Hematopoietic multipotent progenitor cell (in vitro differentiated cells): ENCODE data around the gene ABHD14A. TPM values are rescaled to one million over a fixed set of nuclear protein-coding genes. Genes with fewer than 3 reads are reported as not detected.

ENCODE experiments used
- DNase-seq, 3 donors: peaks; one replicate each; pipeline ENCODE4 v3.0.0-alpha.2; 2011 to 2015; ENCODE audit warnings: low read depth in 2 of 3, low spot score in 2 of 3
- total RNA-seq: library from RNA; depleted of rRNA; stranded (reverse); fragments of >200 nt; gene quantifications from one replicate; pipeline ENCODE4 v1.2.3, GENCODE V29; 2012

ABHD14A gene
- total RNA-seq, 1 donor, result 28.5 TPM

DNA sequence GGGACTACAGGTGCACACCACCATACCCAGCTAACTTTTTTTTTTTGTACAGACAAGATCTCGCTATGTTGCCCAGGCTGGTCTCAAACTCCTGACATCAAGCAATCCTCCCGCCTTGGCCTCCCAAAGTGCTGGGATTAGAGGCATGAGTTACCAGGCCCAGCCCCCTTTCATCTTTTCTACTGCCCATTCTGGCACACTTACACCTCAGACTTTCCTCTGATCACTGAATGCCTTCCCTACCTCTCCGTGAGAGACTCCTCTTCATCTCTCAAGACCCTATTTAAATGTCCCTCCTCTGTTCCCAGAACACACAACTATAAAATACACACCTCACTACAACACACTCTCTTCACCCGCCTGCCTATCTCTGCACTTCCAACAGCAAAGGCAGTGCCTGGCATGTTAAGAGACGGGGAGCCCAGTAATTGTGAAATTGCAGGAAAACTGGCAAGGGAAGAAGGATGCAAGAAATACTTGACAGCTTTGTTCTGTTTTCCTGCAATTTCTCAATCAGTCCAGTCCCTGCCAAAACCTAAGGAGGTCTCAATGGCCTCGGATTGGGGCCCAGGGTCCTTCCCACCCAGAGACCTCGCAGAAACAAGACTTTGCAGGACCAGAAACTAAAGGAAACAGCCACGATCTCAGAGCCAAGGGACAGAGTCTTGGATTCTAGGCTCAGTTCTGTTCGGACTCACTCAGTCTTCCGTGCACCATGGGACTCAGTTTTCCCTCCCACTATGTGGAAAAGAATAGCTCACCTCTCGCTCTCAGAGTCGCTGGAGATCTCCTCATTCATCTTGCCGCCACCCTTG, 34.0 kb upstream of the ABHD14A start:
- DNase-seq, result no peak

DNA sequence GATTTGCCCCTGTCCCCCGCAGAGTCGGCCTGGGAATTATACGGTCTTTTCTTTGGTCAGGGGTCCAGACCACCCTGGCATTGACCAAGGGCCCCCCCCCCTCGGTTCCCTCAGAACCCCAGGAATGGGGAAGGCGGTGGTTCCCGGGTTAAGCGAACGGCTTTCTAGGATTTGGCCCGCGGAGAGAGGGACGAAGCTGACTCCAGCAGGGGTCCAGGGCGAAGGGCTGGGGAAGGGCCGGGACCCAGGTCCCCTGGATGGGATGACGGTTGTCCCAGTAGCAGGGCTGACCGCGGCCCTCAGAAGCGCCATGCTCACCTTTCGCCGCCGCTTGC, 33.4 kb upstream of the ABHD14A start:
- DNase-seq, result no peak

DNA sequence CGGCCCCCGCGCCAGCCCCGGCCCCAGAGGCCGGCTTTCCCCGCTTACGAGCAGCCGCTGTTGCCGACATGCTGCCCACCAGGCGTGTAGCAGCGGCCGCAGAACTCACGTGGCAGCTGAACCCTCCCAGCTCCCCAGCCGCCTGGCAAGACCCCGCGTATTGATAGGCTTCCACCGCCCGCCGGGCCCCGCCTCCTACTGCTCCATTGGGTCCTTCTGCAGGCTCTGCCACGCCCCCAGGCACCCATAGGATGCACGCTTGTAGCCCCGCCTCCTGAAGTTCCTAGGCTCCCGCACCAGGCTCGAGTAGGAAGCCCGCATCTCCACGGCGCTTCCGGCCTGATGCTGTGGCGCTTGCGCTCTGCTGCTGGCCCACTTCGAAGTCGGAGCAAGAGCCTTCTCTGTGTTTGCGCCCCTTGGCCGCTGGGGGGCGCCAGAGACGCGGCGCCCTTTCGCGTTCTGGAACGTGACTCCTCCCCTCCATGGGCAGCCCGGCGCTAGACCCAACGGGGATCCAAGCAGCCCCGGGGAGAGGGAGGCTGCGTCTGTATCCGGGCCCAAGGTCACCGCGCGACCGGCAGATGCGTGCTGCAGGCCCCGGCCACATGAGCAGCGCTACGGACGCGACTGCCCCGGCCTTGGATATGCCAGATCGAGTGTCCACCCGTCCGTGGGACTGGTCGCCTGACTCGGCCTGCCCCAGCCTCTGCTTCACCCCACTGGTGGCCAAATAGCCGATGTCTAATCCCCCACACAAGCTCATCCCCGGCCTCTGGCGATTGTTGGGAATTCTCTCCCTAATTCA, 32.9 kb upstream of the ABHD14A start, which contains the start of the genes PARP3 and RRP9:
TSS of gene PARP3 (plus strand) at position 566 of the 805 bp plus-strand sequence. CDS start 993 bp downstream, outside the sequence.
TSS of gene RRP9 (minus strand) at position 107 of the 805 bp plus-strand sequence. CDS start at position 70, 37 bp downstream.
- DNase-seq, result peak; percentile 99 to 100 (median 100)

DNA sequence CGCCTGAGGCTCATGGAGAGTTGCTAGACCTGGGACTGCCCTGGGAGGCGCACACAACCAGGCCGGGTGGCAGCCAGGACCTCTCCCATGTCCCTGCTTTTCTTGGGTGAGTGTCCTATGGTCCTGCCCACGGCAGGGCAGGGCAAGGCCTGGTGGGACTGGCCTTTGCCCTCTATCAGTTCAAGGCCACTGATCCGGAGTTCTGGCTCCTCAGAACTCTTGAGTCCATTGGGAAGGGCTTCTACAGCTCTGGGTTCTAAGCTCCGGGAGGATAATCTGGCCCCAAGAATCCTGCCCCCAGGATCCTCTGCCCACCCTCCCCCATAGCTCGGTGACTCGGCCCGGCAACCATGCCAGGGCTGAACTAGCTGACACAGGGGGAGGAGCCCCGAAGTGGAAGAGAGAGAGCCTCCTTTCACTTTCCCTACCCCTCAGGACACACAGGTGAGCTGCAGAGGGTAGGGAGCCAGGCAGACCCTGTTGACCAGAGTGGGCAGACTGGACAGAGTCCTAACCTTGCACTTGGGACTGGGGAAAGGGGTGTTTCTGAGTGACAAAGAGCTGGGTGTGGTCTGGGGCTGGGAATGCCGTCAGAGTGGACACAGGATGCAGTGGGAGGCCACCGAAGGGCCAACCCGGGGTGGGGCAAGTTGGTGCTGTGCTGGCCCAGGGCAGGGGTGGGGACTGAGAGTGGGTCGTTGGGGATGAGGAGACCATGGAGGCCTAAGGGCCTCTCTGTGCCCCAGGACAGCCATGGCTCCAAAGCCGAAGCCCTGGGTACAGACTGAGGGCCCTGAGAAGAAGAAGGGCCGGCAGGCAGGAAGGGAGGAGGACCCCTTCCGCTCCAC, 32.0 kb upstream of the ABHD14A start:
- DNase-seq, result peak in 2 of 3 donors; percentile 42 to 65

DNA sequence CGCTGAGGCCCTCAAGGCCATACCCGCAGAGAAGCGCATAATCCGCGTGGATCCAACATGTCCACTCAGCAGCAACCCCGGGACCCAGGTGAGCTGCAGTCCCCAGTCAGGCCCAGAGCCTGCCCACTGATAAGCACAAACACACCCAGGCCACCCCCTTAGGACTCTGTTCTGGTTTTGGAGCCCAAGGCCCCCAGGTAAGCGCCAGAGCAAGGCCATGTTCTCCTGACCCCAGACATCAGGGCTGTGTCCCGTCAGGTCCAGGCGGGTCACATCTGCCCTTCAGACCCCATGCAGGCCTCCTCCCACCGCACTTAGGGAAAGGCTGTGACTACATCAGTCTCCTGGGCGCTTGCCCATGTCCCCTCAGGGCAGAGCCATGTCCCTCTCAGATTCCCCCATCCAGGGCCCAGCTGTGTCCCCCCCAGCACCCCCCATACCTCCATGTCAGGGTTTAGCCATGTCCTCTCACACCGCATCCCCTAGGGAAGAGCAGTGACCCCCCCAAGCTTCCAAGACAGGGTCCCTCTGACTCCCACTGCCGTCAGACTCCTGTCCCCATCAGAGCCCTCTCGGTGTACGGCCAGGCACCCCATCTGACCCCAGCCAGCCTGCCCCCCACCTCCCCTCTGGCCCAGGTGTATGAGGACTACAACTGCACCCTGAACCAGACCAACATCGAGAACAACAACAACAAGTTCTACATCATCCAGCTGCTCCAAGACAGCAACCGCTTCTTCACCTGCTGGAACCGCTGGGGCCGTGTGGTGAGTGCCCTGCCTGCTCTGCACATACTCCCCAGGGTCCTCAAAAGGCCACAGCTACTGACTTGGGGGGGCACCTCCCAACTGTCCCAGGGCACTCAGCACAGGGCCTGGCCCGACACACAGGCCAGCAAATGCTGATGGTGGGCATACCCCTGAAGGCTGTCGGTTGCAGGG, 31.1 kb upstream of the ABHD14A start:
- no peak for DNase-seq

DNA sequence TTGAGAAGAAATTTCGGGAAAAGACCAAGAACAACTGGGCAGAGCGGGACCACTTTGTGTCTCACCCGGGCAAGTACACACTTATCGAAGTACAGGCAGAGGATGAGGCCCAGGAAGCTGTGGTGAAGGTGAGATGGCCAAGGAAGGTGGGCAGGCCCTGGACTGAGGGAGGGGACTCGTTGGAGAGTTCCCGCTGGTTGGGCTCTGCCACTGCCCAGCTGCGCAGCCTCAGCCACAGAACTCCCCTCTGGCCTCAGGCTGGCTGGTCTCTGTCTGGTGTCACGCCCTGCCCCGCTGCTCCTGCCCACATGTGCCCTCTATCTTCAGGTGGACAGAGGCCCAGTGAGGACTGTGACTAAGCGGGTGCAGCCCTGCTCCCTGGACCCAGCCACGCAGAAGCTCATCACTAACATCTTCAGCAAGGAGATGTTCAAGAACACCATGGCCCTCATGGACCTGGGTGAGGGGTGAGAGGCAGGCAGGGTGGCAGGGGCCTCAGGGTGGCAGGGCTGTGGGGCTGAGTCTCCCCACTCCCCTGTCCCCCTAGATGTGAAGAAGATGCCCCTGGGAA, 30.3 kb upstream of the ABHD14A start:
- DNase-seq, result no peak

DNA sequence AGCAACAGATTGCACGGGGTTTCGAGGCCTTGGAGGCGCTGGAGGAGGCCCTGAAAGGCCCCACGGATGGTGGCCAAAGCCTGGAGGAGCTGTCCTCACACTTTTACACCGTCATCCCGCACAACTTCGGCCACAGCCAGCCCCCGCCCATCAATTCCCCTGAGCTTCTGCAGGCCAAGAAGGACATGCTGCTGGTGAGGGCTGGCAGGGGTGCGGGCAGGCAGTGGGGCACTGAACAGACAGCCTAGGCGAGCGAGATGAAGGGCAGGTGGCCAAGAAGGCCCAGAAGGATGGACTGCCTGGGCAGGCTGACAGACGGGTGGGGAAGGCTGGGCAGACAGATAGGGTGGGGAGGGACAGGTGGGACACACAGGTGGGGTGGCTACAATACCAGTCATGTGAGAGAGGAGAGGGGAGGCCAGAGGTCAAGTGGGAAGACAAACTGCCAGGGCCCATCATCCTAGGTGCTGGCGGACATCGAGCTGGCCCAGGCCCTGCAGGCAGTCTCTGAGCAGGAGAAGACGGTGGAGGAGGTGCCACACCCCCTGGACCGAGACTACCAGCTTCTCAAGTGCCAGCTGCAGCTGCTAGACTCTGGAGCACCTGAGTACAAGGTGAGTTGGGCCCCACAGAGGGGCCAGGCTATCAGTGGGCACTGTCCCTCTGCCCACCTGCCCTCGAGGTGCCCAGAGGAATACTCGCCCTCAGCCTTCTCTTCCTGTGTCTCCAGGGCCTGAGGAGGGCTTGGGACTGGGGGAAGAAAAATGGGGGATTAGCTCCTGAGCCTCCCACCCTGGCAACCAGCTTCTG, 29.6 kb upstream of the ABHD14A start:
- DNase-seq, result no peak

DNA sequence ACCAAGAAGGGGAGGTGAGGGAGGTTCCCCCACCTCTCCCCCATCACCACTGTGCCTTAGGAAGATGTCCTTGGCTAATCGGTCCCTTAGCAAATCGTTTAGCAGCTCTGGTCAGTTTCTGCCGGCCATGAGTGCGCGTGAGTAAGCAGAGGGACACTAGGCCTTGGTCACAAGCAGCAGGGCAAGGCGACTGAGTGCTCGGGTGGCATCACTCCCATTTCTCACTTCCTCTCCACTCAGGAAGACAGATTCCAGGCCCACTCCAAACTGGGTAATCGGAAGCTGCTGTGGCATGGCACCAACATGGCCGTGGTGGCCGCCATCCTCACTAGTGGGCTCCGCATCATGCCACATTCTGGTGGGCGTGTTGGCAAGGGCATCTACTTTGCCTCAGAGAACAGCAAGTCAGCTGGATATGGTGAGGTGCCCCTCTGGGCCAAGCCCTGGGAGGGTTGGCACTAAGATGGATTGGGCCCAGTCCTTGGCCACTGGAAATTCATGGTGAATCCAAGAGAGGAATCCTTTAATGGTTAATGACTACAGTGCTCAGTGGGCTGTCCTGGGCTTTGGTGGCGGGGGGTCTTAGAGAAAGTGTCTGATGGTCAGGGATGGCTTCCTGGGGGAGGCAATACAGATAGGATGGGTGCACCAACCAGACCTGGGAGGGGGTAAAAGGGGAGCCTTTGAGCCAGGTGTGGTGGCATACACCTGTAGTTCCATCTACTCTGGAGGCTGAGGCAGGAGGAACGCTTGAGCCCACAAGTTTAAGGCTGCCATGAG, 28.7 kb upstream of the ABHD14A start:
- DNase-seq, result no peak

DNA sequence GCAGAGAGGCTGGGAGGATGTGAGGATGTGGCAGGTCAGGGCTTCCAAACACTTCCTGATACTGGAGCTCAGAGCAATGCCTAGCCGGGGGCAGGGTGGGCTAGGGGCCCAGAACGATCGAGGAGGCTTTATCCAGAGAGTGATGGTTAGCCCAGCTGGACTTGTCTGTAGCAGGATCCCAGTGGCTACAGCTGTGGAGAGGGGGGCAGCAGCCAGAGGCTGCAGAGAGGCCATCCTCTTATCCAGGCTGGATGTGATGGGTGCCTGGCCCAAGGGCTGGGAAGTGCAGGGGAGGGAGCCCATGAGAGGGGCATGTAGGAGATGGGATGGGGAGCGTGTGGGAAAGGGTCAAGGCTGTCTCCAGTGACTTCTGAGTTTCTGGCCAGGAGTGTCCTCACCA, 28.1 kb upstream of the ABHD14A start:
- DNase-seq, result no peak

DNA sequence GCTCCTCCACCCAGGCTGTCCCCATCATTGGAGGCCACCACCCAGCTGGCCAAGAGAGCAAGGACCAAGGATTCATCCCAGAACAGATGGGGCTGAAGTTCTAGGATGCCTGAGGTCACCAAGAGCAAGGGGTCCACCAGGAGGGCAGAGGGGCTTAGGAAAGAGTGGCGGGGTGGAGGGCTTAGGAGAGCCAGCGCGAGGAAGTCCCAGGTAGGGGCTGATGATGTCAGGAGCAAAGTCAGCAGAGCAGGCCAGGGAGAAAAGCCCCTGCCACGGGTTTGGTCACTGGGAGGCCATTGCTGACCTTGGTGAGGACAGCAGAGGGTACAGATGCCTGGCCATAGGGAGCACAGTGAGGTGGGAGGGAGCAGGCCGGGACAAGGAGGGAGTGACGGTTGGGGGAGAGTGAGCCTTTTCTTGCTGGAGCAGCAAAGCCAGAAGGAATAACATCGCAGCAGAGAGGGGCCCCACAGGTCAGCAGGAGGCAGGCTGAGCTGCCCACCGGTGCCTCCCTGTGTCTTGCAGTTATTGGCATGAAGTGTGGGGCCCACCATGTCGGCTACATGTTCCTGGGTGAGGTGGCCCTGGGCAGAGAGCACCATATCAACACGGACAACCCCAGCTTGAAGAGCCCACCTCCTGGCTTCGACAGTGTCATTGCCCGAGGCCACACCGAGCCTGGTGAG, 27.5 kb upstream of the ABHD14A start:
- no peak for DNase-seq

DNA sequence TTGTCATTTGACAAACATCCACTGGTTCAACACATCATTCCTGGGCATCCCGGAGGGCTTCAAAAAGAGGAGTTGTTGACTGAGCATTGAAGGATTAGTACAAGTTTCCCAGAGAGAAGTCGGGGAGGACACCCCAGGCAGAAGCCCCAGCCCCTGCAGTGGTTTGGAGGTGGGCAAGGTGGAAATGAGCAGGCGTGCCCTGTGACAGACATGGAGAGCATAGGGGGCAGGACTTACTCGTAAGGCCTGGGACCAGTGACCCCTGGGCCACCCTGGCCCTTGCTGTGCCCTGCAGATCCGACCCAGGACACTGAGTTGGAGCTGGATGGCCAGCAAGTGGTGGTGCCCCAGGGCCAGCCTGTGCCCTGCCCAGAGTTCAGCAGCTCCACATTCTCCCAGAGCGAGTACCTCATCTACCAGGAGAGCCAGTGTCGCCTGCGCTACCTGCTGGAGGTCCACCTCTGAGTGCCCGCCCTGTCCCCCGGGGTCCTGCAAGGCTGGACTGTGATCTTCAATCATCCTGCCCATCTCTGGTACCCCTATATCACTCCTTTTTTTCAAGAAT, 26.8 kb upstream of the ABHD14A start:
- no peak for DNase-seq

DNA sequence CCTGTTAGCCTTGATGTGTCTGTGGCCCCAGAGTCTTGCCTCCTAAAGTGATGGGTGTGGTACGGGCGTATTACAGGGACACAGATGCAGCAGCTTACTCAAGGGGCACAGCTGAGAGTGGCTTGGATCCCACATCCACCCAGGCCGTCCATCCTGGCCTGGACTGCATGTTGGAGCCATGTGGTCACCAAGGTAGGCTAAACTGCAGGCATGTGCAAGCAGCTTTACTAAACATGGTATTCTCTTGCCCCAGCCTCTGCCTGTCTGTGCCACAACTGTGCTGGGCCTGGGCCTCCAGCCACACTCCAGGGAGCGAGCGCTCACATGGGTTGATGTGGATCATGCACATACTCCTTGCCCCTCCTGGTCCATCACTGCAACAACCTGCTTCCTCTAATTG, 25.7 kb upstream of the ABHD14A start:
- no peak for DNase-seq

DNA sequence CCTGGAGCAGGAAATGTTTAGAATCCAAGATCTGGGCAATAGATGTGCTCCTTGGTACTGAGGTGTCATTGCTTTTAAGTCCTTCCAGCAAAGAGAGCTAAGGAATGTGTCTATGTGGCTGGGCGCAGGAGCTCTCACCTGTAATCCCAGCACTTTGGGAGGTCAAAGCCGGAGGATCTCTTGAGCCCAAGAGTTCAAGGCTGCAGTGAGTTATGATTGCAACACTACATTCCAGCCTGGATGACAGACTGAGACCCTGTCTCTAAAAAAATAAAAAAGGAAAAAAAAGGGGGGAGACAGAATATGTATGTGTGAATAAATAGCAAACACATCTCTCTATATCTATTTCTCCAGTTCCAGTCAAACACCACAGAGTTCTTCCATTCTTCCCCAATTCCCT, 24.0 kb upstream of the ABHD14A start:
- no peak for DNase-seq

DNA sequence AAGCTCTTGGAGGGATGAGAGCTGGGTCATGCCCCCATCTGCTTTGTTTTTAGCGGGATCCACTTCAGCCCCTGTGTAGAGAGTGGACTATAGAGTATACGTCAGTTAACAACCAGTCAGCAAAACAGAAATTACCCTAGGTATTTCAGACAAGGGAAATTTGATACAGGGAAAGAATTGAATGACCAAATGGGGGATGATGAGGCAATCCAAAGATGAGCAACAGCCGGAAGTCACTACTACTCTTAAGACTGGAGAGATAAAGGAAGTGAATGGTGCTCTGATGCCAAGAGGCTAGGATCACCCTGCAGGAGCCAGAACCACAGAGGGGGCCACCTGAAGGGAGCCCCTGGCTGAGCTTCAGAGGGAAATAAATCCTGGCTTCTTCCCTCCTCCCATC, 21.4 kb upstream of the ABHD14A start:
- DNase-seq, result no peak

DNA sequence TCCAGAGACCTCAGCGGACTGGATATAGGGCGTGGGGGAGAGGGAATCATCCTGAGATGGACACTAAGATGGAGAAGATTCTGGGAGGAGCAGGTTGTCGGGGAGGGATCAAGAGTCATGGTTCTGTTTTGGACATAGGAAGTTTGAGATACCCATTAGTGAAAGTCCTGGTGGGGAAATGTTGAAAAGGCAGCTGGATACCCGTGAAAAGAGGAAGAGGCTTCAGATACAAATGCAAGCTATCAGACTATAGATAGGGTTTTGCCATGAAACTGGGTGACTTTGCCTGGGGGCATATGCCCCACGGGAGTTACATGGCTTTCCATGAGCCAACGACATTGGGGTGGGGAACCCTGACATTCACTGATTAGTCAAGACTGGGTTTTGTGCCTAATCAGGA, 20.8 kb upstream of the ABHD14A start:
- peak in 1 of 3 donors; percentile 46 for DNase-seq

DNA sequence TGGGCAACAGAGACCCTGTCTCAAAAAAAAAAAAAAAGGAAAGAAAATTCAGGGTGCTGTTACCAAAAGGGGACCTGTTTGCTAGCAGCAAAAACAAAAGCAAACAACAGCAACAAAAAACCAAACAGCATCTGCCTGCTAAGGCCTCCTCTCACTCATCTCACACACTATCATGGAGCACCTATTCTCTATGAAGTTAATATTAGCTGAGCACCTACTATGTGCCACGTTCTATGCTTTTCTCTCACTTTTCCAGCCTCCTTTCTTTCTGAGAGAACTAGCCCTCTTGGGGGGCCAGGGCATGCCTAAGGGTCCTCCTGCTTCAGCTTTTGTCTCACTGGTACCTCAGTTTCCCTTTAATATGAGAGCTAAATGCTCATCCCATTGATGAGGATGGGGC, 20.2 kb upstream of the ABHD14A start:
- no peak for DNase-seq
